Measurements from ENCODE around the gene IPO4. TPM values are rescaled to one million over a fixed set of nuclear protein-coding genes. Genes with fewer than 3 reads are reported as not detected.
A peak's percentile ranks its signal among the peaks of the same experiment; 100 is the strongest.

The IPO4 gene
- total and polyA plus RNA-seq, 9 of the 15 experiments (the other 6 are each of a cell fraction or from before 2014, with no cell fraction given) = 7.3 to 122 (median 31.8) TPM

DNA sequence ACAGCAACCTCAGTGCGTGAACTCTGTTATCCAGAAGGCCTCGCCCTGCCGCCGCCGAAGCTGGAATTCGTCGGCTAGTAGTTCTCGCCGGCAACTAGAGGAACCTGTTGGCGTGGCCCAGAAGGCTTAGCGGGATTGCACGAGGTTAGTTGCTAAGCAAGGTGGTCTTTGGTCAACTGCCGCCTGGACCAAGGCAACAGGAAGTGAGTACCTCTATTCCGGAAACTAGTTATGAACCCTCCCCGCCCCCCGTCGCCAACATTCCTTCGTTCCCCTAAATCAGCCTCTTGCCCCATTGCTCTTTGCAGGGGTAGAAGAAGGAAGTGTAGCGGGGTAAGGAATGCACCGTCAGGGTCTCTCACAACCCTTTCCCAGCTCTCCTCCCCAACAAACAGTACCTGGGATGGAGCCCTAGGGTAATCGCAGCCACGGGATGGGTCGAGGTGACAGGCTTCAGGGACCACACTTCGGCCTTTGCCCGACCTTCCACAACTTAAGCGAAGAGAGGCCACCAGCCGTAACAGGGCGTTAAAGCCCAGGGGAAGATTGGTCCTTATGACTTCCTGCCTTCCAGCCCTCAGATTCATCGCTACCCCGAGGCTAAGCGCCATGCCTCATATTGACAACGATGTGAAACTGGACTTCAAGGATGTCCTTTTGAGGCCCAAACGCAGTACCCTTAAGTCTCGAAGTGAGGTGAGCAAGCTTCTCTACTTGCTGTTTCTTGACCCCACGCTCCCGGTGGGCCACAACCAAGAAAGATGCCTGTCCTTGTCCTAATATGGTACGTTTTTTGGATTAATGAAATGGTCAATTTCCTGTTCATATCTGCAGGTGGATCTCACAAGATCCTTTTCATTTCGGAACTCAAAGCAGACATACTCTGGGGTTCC lies 44.3 kb upstream of the IPO4 start, which contains the start of gene GMPR2 (continued):
- peak; percentile 93 for TF ChIP-seq ZBTB40 (IDR thresholded peaks at IDR 0.05)
- no peak for TF ChIP-seq ZBTB40 (CRISPR knock-in tag; IDR thresholded peaks at IDR 0.05)
- peak; percentile 42; the same call in 1 of the 2 replicates for TF ChIP-seq SPI1 (IDR thresholded peaks at IDR 0.05; ENCODE audit: borderline replicate concordance, low read depth, low read length)
- TF ChIP-seq, protein P1, sequence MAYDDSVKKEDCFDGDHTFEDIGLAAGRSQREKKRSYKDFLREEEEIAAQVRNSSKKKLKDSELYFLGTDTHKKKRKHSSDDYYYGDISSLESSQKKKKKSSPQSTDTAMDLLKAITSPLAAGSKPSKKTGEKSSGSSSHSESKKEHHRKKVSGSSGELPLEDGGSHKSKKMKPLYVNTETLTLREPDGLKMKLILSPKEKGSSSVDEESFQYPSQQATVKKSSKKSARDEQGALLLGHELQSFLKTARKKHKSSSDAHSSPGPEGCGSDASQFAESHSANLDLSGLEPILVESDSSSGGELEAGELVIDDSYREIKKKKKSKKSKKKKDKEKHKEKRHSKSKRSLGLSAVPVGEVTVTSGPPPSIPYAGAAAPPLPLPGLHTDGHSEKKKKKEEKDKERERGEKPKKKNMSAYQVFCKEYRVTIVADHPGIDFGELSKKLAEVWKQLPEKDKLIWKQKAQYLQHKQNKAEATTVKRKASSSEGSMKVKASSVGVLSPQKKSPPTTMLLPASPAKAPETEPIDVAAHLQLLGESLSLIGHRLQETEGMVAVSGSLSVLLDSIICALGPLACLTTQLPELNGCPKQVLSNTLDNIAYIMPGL (CRISPR knock-in tag; IDR thresholded peaks at IDR 0.05) = no peak
- peak; percentile 49 for TF ChIP-seq PHF20 (IDR thresholded peaks at IDR 0.05; ENCODE audit: partially characterized antibody)
- TF ChIP-seq XRCC5 (IDR thresholded peaks at IDR 0.05; ENCODE audit: low read depth, low read length) = no peak; the same call in 1 of the 2 replicates
- TF ChIP-seq, protein P2, sequence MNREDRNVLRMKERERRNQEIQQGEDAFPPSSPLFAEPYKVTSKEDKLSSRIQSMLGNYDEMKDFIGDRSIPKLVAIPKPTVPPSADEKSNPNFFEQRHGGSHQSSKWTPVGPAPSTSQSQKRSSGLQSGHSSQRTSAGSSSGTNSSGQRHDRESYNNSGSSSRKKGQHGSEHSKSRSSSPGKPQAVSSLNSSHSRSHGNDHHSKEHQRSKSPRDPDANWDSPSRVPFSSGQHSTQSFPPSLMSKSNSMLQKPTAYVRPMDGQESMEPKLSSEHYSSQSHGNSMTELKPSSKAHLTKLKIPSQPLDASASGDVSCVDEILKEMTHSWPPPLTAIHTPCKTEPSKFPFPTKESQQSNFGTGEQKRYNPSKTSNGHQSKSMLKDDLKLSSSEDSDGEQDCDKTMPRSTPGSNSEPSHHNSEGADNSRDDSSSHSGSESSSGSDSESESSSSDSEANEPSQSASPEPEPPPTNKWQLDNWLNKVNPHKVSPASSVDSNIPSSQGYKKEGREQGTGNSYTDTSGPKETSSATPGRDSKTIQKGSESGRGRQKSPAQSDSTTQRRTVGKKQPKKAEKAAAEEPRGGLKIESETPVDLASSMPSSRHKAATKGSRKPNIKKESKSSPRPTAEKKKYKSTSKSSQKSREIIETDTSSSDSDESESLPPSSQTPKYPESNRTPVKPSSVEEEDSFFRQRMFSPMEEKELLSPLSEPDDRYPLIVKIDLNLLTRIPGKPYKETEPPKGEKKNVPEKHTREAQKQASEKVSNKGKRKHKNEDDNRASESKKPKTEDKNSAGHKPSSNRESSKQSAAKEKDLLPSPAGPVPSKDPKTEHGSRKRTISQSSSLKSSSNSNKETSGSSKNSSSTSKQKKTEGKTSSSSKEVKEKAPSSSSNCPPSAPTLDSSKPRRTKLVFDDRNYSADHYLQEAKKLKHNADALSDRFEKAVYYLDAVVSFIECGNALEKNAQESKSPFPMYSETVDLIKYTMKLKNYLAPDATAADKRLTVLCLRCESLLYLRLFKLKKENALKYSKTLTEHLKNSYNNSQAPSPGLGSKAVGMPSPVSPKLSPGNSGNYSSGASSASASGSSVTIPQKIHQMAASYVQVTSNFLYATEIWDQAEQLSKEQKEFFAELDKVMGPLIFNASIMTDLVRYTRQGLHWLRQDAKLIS (CRISPR knock-in tag; IDR thresholded peaks at IDR 0.05) = no peak
- TF ChIP-seq ZNF445 (CRISPR knock-in tag; IDR thresholded peaks at IDR 0.05; ENCODE audit: low read depth) = no peak
- peak; percentile 18; the same call in 1 of the 2 replicates for TF ChIP-seq TAF7 (tag; IDR thresholded peaks at IDR 0.05)
- no peak for TF ChIP-seq ZNF41 (CRISPR knock-in tag; conservative IDR thresholded peaks at IDR 0.05)
- peak; percentile 61; the same call in 1 of the 2 replicates for TF ChIP-seq ELF1 (tag; IDR thresholded peaks at IDR 0.05)
